Keratinocyte (primary cell): ENCODE data around the gene SYT8. TPM values are rescaled to one million over a fixed set of nuclear protein-coding genes. Genes with fewer than 3 reads are reported as not detected.

Source experiments
- DNase-seq: peaks from one replicate; pipeline ENCODE4 v3.0.0-alpha.2; 2011; ENCODE audit warnings: low read depth, missing footprints, low spot score
- FAIRE-seq: peaks from 2 replicates; lab custom pipeline; 2011; peaks lifted over from hg19 to GRCh38; lab: Jason Lieb, UNC
- H2AFZ ChIP-seq: 2 replicates; pipeline ENCODE4 v1.6.0; 2012; ENCODE audit warnings: low read length, control low read depth, inconsistent platforms; ENCODE audit not compliant: control insufficient read depth
- H3K27ac ChIP-seq: 2 replicates; pipeline ENCODE4 v1.5.1; 2011; ENCODE audit warnings: low read length; ENCODE audit not compliant: control insufficient read depth, insufficient read depth
- H3K27me3 ChIP-seq: 3 replicates; pipeline ENCODE4 v1.6.0; 2011; ENCODE audit warnings: low read length; ENCODE audit not compliant: control insufficient read depth, insufficient read depth; ENCODE audit errors: extremely low read depth
- H3K36me3 ChIP-seq, 2 experiments: 2 replicates in 1 of 2; 3 replicates in 1 of 2; pipeline ENCODE4 v1.5.1; 2011; ENCODE audit warnings: low read length in 2 of 2, mild to moderate bottlenecking in 1 of 2; ENCODE audit not compliant: control insufficient read depth in 2 of 2, insufficient read depth in 2 of 2; ENCODE audit errors: extremely low read depth in 1 of 2
- H3K4me1 ChIP-seq: 3 replicates; pipeline ENCODE4 v1.5.1; 2011; ENCODE audit warnings: low read length; ENCODE audit not compliant: control insufficient read depth, insufficient read depth; ENCODE audit errors: extremely low read depth
- H3K4me2 ChIP-seq: 3 replicates; pipeline ENCODE4 v1.6.0; 2011; ENCODE audit warnings: low read depth, low read length; ENCODE audit not compliant: control insufficient read depth, insufficient read depth; ENCODE audit errors: extremely low read depth
- H3K4me3 ChIP-seq, 3 experiments: fragments of 200-600 bp in 1 of 3; sonication (generic) in 1 of 3; 2 replicates in 2 of 3; 3 replicates in 1 of 3; pipeline ENCODE4 v1.5.1; 2011 to 2016; ENCODE audit warnings: low read length in 3 of 3, mild to moderate bottlenecking in 3 of 3, control low read depth in 2 of 3, inconsistent platforms in 1 of 3, low read depth in 1 of 3, mixed read lengths in 1 of 3, mixed run types in 1 of 3, moderate library complexity in 1 of 3; ENCODE audit not compliant: control insufficient read depth in 2 of 3, insufficient read depth in 2 of 3; ENCODE audit errors: extremely low read depth in 1 of 3
- H3K79me2 ChIP-seq: 2 replicates; pipeline ENCODE4 v1.6.0; 2012; ENCODE audit warnings: low read length; ENCODE audit not compliant: control insufficient read depth, insufficient read depth
- H3K9ac ChIP-seq: 3 replicates; pipeline ENCODE4 v1.6.0; 2011; ENCODE audit warnings: low read length; ENCODE audit not compliant: control insufficient read depth, insufficient read depth; ENCODE audit errors: extremely low read depth
- H3K9me1 ChIP-seq: 3 replicates; pipeline ENCODE4 v1.6.0; 2011; ENCODE audit warnings: low read length; ENCODE audit not compliant: control insufficient read depth, insufficient read depth; ENCODE audit errors: extremely low read depth
- H3K9me3 ChIP-seq: 2 replicates; pipeline ENCODE4 v1.5.1; 2012; ENCODE audit warnings: low read depth, low read length; ENCODE audit not compliant: control insufficient read depth
- H4K20me1 ChIP-seq: 3 replicates; pipeline ENCODE4 v1.6.0; 2011; ENCODE audit warnings: low read length; ENCODE audit not compliant: control insufficient read depth, insufficient read depth; ENCODE audit errors: extremely low read depth
- EZH2 ChIP-seq: IDR thresholded peaks from one replicate; pipeline ENCODE4 v1.6.1; 2012; ENCODE audit warnings: inconsistent platforms, mild to moderate bottlenecking, low read length, moderate library complexity
- dilution Hi-C: fragments of 300-500 bp; cut with MboI; formaldehyde crosslinking; loops from one replicate; pipeline ENCODE4 v1.7.0; 2020; ENCODE audit warnings: low sequenced_read_pairs; ENCODE audit not compliant: extremely low pct_ligation_motif_present
- polyA plus RNA-seq, 5 experiments: library from polyadenylated mRNA; depleted of rRNA in 3 of 5; stranded (reverse) in 3 of 5; stranded (forward) in 1 of 5; unstranded in 1 of 5; fragments of >200 nt; gene quantifications; 1 replicate in 1 of 5; 2 replicates in 3 of 5; 3 replicates in 1 of 5; pipeline versions ENCODE4 v1.2.1 to v1.2.3, GENCODE V29; 2011 to 2012; ENCODE audit warnings: missing spikeins in 2 of 5, low read depth in 1 of 5, low replicate concordance in 1 of 5
- TF ChIP-seq, protein P1 (sequence below), 3 experiments: IDR thresholded peaks in 1 of 3; conservative IDR thresholded peaks in 1 of 3; optimal IDR thresholded peaks in 1 of 3; 2 replicates in 2 of 3; 3 replicates in 1 of 3; pipeline versions ENCODE3 to v1.5.1; 2011; ENCODE audit warnings: low read length in 3 of 3, mild to moderate bottlenecking in 3 of 3, moderate library complexity in 2 of 3, control low read depth in 1 of 3, inconsistent platforms in 1 of 3; ENCODE audit not compliant: insufficient read depth in 2 of 3; ENCODE audit errors: extremely low read depth in 1 of 3

Gene SYT8
- polyA plus RNA-seq, 1 donor (not counting 4 experiments of a cell fraction or from before 2014, with no cell fraction given): 19.3 TPM

DNA sequence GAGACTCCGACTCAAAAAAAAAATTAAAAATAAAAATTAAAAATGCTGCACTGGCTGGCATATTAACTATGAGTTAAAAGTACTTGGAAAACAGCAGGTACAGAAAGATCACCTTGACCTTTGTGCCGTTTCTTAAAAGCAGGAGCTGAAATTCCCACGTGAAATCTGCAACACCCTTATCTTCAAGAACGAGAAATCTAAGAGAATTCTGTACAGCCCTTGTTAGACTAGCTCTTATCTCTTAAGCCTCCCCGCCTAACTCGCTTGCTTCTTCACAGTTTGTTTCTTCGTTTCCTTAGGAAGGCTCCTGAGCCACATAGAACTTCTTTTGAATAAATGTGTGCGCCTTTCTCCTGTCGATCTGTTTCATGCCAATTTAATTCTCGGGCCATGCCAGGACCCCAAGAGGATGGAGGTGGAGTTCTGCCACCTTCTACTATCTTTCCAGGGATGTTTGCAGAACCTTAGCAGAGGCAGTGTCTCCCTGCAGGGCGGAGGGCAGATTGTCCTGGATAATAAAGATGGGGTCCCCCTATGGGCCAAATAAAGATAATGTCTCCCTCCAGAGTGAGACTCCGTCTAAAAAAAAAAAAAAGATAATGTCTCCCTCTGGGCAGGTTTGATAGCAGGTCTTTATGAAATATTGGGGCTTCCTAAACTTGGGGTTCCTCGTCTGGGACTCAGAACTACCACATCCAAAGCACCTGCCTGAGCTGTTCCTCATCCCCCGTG is 27.4 kb upstream of the SYT8 start:
- TF ChIP-seq EZH2: no peak
- TF ChIP-seq, protein P1, sequence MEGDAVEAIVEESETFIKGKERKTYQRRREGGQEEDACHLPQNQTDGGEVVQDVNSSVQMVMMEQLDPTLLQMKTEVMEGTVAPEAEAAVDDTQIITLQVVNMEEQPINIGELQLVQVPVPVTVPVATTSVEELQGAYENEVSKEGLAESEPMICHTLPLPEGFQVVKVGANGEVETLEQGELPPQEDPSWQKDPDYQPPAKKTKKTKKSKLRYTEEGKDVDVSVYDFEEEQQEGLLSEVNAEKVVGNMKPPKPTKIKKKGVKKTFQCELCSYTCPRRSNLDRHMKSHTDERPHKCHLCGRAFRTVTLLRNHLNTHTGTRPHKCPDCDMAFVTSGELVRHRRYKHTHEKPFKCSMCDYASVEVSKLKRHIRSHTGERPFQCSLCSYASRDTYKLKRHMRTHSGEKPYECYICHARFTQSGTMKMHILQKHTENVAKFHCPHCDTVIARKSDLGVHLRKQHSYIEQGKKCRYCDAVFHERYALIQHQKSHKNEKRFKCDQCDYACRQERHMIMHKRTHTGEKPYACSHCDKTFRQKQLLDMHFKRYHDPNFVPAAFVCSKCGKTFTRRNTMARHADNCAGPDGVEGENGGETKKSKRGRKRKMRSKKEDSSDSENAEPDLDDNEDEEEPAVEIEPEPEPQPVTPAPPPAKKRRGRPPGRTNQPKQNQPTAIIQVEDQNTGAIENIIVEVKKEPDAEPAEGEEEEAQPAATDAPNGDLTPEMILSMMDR (optimal IDR thresholded peaks at IDR 0.05 in 1 of 3, IDR thresholded peaks at IDR 0.05 in 1 of 3, conservative IDR thresholded peaks at IDR 0.05 in 1 of 3; ENCODE audit: extremely low read depth in 1 of 3, insufficient read depth in 2 of 3, low read length in 3 of 3): no peak
- no peaks in the 10 kb centered on the region for H3K27me3 ChIP-seq
- no peak for FAIRE-seq

DNA sequence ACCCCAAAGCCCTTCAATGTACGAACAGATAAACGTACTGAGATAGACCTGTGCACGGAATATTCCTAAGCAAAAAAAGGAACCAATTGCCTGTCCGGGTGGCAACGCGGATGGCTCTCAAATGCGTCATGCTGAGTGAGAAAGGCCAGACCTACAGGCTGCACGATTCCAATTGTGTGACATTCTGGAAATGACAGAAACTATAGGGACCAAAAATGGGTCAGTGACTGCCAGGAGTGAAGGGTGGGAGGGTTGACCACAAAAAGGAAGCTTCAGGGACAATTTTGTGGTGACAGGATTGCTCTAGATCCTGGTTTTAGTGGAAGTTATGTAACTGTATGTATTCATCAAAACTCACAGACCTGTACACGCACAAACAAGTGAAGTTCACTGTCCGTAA is 24.0 kb upstream of the SYT8 start:
- dilution Hi-C loops: no loop called here
- H3K27me3 ChIP-seq: no peaks in the 10 kb centered on the region
- H2AFZ ChIP-seq: peak overlapping the region; percentile 32
- TF ChIP-seq EZH2: no peak
- TF ChIP-seq, protein P1 (optimal IDR thresholded peaks at IDR 0.05 in 1 of 3, IDR thresholded peaks at IDR 0.05 in 1 of 3, conservative IDR thresholded peaks at IDR 0.05 in 1 of 3; ENCODE audit: extremely low read depth in 1 of 3, insufficient read depth in 2 of 3, low read length in 3 of 3): no peak
- DNase-seq (no peak), FAIRE-seq (peak; percentile 39)
- H3K27ac ChIP-seq: no peak overlapping the region
- H3K9me1 ChIP-seq: no peaks in the 10 kb centered on the region
- H3K9ac ChIP-seq: no peak overlapping the region
- H3K36me3 ChIP-seq: no peaks in the 10 kb centered on the region
- H3K4me2 ChIP-seq: peak overlapping the region; percentile 12
- no peaks in the 10 kb centered on the region for H3K79me2 ChIP-seq
- H4K20me1 ChIP-seq: no peaks in the 10 kb centered on the region
- H3K4me1 ChIP-seq: peaks cover 5% of the 10 kb centered on the region
- no peaks in the 10 kb centered on the region for H3K9me3 ChIP-seq
- H3K4me3 ChIP-seq: no peak overlapping the region

More for the DNA sequence above, 27.4 kb upstream of the SYT8 start:
- no peak overlapping the region for H2AFZ ChIP-seq
- H3K79me2 ChIP-seq: no peaks in the 10 kb centered on the region
- H3K36me3 ChIP-seq: no peaks in the 10 kb centered on the region
- dilution Hi-C loops: no loop called here
- H3K9me1 ChIP-seq: no peaks in the 10 kb centered on the region
- no peak overlapping the region for H3K4me3 ChIP-seq
- no peak overlapping the region for H3K27ac ChIP-seq
- no peaks in the 10 kb centered on the region for H3K9me3 ChIP-seq
- no peaks in the 10 kb centered on the region for H4K20me1 ChIP-seq
- no peak for DNase-seq
- no peak overlapping the region for H3K4me2 ChIP-seq
- peaks cover 5% of the 10 kb centered on the region for H3K4me1 ChIP-seq
- no peak overlapping the region for H3K9ac ChIP-seq
